A673 (cell line): ENCODE measurements around the gene TMEM50A.
"Not testable (repeated sequence)": the region's sequence is repeated elsewhere in the genome, so short reads cannot be mapped to it uniquely, and the experiment has no call there.

Source experiments
- CTCF ChIP-seq: fragments of 300-800, 200-600 bp; sonication (generic); conservative IDR thresholded peaks from 2 replicates; pipeline ENCODE4 v1.5.1; 2017; ENCODE audit warnings: low read depth, mild to moderate bottlenecking, antibody characterized with exemption, low read length, moderate library complexity, mixed read lengths
- EZH2 ChIP-seq: fragments of 200-600 bp; sonication (generic); IDR thresholded peaks from 2 replicates; pipeline ENCODE4 v1.6.1; 2017; ENCODE audit warnings: borderline replicate concordance, low read depth, mild to moderate bottlenecking, mixed read lengths, antibody characterized with exemption, low read length; ENCODE audit not compliant: poor library complexity, severe bottlenecking

DNA sequence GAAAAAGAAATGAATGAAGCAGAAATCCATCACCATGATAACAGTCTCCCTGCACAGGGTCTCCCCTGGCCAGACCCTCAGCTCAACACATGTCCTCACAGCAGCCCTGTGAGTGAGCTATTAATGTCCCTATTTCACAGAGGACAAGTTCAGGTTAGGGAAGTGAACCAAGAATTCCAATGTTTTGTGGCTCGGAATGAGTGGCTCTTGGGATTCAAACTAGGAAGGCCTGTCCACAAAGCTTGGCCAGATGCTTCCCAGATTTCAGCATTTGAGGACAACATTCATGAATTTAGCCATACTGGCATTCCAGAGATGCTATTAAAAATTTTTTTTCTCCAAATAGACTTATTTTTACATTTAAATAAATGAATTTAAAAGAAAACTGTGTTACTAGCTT is 44.4 kb downstream of the TMEM50A start:
- TF ChIP-seq CTCF, EZH2: not testable (repeated sequence)
